ENCODE results near the gene ERO1B.
"Not testable (repeated sequence)": the region's sequence is repeated elsewhere in the genome, so short reads cannot be mapped to it uniquely, and the experiment has no call there.

The ERO1B gene, protein sequence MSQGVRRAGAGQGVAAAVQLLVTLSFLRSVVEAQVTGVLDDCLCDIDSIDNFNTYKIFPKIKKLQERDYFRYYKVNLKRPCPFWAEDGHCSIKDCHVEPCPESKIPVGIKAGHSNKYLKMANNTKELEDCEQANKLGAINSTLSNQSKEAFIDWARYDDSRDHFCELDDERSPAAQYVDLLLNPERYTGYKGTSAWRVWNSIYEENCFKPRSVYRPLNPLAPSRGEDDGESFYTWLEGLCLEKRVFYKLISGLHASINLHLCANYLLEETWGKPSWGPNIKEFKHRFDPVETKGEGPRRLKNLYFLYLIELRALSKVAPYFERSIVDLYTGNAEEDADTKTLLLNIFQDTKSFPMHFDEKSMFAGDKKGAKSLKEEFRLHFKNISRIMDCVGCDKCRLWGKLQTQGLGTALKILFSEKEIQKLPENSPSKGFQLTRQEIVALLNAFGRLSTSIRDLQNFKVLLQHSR
- 44.5 to 55.9 reads per million in 2 donors for total RNA-seq

DNA sequence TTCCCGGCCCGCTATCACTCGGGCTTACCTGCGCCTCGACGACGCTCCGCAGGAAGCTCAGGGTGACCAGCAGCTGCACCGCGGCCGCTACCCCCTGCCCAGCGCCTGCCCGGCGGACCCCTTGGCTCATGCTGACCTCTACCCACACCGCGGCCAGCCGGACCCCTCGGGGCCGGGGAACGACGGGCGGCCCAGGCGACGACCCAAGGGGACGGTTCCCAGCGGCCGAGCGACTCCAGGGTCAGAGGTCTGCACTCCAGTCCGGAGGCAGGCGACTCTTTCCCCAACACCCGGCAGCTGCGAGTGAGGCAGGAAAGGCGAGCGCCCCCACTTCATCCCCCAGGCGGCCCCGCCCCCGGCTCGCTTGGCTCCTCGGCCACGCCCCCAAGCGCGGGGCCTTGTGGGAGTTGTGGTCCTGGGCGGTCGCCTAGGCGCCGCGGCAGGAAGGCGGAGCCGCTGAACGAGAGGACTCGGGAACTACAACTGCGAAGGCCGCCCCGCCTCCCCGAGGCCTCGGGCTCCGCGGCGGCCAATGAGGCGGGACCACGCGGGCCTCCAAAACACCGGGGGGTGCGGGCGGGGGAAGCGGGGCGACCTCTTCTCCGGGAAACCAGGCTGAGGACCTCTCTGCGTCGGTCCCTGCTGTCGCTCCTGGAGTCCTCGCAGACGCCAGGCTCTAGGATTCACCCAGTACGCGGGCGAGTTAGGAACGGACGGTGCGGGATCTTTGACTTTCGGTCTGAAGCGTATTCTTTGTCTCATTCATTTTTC, at the start of gene ERO1B:
Gene ERO1B (minus strand): TSS at position 305 of the 771 bp plus-strand sequence. CDS start 175 bp downstream, at position 130.
- DNase-seq: peak; percentile 97

DNA sequence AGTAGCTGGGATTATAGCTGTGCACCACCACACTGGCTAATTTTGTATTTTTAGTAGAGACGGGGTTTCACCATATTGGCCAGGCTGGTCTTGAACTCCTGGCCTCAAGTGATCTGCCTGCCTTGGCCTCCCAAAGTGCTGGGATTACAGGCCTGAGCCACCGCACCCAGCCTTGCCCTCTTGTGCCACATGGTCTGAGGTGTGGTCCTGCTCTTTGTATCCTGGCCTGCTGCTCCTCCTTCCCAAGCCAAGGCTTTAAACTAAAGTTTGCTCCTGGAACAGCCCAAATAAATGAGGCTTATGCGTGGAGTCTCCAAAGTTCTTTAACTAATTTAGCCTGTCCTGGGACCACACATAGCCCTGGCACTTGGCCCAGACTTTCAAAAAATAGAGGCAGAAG, 49.7 kb upstream of the ERO1B start:
- not testable (repeated sequence) for DNase-seq

DNA sequence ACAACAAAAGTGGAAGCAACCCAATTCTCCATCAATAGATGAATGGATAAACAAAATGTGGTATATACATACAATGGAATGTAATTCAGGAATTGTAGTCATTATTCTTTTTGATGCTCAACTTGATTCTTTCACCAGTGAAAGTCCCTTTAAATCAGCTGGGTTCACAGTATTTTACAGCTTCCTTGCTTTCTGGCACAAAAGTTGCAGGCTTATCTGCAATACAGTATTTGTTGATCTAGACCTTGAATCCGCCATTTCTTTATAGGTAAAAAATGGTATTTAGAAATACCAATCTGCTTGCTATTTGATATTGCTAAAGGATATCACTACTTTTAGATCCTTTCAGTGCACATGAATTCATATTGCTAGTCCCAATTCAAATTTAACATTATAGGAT, 44.7 kb upstream of the ERO1B start:
- DNase-seq: no peak

DNA sequence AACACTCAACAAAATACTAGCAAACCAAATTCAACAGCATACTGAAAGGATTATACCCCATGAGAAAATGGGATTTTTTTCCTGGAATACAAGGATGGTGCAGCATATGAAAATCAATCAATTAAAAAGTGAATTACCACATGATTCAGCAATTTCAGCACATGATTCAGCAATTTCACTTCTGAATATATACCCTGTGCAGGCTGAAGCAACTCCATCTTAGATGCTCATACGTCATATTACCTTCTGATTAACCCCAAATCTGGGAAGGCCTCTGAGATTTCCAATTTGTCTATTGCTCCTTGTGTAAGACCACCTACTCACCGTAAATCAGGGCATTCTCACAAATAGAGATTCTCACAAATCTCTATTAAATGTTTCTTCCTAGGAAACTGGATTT, 43.8 kb upstream of the ERO1B start:
- DNase-seq: no peak

DNA sequence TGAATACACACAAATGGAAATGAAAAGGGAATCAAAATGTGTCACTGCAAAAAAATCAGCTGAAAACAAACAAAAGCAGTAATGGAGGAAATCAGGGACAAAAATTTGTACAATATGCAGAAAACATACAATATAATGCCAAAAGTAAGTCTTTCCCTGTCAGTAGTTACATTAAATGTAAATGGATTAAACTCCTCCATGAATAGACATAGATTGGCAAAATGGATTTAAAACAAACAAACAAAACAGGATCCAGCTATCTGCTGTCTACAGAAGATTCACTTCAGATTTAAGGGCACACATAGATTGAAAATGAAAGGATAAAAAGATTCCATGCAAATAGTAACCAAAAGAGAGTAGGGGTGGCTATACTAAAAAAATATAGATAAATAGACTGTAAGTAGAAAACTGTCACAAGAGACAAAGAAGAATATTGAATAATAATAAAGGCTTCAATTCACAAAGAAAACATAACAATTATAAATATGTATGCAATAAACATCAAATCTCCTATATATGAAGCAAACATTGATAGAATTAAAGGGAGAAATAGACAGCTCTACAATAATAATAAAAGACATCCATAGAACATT, 42.2 kb upstream of the ERO1B start:
- DNase-seq: no peak

DNA sequence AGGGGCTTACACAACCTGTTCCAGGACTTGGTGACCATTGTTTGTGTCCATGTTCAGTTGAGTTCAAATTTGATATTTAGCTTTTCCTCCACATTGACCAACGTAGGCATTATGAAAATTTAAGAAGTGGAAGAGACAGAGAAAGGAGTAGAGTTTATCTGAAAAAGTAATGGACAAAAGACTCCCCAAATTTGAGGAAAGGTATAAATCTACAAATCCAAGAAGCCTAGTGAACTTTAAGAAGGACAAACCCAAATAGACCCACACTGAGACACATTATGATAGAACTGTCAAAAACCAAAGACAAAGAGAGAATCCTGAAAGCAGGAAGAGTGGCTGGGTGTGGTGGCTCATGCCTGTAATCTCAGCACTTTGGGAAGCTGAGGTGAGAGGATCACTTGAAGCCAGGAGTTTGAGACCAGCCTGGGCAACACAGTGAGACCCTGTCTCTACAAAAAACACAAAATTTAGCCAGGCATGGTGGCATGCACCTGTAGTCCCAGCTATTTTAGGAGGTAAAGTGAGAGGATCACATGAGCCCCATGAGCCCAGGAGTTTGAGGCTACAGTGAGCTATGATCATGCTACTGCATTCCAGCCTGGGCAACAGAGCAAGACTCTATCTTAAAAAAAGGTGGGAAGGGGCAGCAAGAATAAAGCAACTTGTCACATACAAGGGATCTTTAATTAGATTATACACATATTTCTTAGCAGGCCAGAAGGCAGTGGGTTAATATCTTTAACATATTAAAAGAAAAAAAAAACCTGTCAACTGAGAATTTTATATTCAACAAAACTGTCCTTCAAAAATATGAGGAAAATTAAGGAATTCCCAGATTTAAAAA, 41.0 kb upstream of the ERO1B start:
- DNase-seq: no peak

DNA sequence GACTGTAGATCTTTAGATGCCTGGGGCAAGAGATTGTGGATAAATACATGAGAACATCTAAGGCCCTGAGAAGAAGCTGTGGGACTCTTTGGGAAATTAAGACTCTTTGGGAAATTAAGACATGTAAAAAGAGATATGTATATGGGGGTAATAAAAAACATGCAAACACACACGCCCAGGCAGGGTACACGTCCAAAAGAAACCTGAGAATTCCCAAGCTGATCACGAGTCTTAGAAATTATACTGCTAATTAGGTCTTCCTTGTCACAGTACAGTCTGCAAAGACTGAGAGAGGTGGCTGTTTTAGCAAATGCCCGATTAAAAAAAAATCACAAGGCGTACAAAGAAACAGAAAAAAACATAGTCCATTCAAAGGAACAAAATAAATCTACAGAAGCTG, 39.3 kb upstream of the ERO1B start:
- no peak for DNase-seq

DNA sequence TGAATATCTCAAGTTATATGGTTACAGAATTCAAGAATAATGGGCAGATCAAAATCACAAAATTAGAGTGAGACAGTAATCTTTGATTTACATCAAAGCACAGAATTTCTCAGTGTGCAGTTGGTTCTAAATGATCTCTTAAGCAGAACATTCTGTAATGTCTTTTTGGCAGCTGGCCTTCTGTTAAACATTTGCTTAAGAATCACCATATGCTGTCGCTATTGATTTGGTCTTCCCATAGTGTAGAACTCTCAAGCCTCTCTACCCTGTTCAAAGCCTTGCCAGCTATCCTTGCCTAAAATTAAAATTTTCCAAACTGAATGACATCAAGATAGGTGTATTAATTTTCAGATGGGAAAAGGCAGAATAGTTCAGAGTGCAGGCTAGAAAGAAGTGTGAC, 38.9 kb upstream of the ERO1B start:
- no peak for DNase-seq

DNA sequence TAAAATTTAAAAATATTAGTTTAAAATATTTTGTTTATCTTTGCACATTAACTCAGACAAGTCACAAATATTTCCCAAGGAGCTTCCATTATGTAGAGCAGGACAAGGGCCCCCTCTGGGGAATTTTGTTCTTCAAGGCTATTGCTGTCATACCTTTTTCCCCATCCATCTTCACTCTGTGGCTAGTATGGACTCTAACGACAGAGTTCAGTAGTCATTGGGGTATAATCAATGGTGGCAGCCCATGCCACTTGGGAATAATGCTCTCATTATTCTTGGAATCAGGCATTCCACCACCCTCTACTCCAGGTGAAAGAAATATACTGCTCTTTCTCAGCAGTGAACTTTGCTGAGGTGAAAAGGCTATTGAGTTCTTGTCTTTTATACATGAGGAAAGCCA, 38.5 kb upstream of the ERO1B start:
- no peak for DNase-seq

DNA sequence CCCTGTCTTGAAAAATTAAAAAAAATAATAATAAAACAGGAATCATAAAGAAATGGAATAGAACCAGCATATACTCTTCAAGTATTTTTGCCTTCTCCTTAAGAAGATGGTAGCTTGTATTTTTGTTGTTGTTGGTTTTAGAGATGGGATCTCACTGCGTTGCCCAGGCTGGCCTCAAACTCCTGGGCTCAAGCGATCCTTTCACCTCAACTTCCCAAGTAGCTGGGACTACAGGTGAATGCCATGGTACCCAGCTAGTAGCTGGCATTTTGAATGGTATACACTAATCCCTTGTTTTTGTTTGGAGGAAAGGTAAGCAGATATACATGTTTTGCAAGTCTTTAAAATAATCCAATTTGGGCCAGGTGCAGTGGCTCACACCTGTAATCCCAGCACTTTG, 34.7 kb upstream of the ERO1B start:
- DNase-seq: no peak

DNA sequence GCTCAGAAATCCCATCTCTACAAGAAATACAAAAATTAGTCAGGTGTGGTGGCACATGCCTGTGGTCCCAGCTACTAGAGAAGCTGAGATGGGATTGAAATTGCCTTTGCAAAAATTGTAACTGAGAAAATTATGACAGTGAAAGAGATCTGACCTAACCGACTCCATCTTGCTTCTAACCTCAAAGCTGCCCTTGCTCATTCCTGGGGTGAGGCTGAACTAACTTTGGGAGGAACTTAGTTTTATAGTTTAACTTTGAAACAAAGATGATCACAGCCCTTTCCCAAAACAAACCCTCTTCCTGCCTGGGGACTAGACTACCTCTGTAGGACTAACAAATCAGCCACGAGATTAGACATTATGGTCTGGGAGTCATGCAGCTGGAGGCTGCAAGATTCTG, 33.8 kb upstream of the ERO1B start:
- no peak for DNase-seq

DNA sequence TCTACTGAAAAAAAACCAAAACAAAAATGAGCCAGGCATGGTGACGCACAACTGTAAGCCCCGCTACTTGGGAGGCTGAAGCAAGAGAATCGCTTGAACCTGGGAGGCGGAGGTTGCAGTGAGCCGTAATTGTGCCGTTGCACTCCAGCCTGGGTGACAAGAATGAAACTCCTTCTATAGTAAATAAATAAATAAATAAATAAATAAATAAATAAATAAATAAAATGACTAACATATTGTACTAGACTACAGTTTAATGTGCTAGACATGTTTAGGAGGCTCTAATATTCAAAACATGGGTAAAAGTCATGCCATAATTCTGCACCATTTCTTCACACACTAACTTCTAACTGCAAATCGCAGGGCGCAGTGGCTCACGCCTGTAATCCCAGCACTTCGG, 33.3 kb upstream of the ERO1B start:
- no peak for DNase-seq

DNA sequence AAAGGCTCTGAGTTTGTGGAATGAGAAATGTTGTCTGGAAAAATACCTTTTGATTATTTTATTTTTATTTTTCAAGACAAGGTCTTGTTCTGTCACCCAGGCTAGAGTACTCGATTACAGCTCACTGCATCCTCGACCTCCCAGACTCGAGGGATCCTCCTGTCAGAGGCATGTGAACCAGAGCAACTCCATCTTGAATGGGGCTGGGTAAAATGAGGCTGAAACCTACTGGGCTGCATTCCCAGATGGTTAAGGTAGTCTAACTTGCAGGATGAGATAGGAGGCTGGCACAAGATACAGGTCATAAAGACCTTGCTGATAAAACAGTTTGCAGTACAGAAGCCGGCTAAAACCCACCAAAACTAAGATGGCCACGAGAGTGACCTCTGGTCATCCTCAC, 32.3 kb upstream of the ERO1B start:
- not testable (repeated sequence) for DNase-seq

DNA sequence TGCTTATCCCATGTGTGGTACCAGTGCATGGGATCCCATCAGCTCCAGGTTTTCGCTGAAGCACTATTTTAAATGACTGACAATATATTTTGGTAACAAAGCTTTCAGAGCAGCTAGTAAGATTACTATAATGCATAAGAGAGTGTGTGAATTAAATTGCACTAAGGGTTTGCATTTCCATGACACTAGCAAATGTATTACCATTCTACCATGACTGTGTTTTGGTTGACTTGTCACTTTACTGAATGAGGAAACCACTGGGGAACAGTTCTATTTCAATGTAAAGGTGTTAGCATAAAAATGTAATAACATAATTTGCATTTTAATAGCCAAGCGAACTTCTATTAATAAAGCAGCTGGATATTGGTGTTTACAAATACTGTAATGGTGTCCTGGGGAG, 31.7 kb upstream of the ERO1B start:
- DNase-seq: no peak

DNA sequence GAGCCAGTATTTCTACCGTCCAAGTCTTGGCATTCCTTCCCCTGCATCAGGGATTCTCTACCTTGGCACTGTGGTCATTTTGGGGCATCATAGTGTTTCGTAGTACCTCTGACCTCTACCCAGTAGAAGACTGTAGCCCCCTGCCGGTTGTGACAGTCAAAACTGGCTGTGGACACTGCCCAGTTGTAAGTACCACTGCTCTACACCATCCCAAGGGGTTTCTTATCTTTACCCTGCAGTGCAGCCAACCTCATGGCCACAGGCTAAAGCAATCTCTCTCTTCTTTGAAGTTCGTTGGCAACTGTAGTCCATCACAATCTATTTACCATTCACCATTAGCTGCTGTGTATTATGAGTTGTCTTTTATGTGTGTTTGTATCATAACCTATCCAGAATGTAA, 29.3 kb upstream of the ERO1B start:
- DNase-seq: no peak

DNA sequence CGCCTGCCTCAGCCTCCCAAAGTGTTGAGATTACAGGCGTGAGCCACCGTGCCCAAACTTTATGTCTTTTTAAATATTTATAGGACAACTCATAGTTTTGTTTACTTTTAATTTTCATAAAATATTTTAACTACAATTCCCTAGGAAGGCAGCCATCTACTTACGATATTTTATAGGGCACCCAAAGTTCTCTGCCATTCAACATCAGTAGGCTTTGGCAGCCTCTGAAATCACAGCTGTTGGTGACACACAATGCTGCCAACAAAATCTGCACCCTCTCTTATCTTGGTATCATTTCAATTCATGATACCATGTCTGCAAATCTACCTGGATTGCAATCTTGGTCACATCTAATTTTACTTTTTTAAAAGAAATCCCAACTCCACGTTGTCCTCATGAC, 27.1 kb upstream of the ERO1B start:
- DNase-seq: no peak

DNA sequence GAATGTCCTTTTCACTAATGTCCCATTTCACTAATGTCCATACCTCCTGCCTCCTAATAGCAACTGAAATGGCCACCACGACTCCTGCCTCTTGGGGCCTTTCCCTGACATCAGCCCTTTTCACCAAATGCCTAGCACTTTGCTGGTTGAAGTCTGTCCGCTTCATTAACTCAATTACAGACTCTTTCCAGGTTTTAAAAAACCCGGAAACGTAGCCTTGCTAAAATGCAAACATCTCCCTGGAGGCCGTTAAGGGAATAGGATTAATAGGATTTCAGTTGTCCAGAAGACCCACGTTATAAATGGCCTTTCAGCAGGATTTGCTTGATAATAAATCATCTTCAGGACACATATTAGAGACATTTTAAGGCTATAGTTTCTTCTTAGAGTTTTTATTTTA, 25.7 kb upstream of the ERO1B start:
- DNase-seq: no peak

DNA sequence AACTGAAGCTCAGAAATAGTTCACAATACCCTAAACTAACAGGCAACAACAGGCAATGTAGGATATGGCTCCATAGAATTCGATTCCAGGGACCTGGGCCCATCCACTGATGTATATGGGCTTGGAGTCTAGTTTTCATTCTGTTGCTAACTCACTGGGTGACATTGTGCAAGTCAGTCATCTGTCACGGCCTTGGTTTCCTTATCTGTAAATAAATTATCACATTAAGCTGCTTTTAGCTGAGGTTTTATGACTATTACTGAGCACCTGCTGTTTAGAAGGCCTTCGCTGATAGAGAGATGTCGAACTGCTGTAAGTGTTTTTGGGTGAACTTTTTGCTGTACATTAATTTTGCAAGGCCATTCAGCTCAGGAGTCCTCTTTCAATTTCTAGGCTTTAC, 22.9 kb upstream of the ERO1B start:
- DNase-seq: no peak

DNA sequence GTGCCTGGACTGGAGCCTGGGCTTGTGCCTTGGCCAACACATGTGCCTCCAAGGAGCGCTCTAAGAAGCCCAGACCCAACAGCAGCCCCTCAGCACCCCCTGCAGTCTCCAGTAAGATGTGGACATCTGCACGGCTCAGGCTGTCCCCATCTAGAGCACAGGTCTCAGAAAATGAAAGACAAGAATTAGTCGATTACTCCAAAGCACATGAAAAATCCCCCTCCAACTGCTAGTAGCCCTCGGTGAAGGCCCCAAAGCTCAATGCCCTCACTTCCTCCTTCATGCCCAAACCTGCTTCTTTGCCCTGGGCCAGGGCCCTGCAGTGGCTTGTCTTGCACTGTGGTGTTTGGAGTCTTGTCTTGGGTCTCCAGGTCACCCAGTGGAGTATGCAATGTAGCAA, 21.9 kb upstream of the ERO1B start:
- DNase-seq: no peak

DNA sequence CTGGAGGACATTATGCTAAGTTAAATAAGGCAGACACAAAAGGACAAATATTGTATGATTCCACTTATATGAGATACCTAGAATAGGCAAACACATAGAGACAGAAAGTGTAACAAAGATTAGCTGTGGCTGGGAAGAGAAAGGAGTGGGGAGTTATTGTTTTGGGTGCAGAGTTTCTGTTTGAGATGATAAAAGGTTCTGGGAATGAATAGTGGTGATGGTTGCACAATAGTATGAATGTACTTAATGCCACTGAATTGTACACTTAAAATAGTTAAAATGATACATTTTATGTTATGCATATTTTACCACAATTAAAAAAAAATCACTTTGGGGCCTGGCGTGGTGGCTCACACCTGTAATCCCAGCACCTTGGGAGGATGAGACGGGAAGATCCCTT, 21.2 kb upstream of the ERO1B start:
- no peak for DNase-seq

DNA sequence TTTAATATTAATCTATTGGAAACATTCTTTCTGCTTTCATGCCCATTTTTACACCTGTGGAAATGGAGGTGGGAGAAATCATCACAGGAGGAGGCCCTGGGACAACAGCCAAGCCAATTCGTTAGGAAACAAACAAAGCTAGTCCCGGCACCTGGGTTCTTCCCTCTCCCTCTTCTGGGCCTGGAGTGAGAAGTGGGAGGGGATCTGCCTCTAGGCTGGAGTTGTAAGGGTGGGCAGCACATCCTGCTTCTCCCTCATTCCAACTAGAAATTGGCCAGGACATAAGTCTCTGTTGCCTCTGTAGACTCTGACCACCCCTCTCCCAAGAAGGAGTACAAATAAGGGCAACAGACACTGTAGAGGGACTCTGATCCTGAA, 20.2 kb upstream of the ERO1B start:
- DNase-seq: no peak

DNA sequence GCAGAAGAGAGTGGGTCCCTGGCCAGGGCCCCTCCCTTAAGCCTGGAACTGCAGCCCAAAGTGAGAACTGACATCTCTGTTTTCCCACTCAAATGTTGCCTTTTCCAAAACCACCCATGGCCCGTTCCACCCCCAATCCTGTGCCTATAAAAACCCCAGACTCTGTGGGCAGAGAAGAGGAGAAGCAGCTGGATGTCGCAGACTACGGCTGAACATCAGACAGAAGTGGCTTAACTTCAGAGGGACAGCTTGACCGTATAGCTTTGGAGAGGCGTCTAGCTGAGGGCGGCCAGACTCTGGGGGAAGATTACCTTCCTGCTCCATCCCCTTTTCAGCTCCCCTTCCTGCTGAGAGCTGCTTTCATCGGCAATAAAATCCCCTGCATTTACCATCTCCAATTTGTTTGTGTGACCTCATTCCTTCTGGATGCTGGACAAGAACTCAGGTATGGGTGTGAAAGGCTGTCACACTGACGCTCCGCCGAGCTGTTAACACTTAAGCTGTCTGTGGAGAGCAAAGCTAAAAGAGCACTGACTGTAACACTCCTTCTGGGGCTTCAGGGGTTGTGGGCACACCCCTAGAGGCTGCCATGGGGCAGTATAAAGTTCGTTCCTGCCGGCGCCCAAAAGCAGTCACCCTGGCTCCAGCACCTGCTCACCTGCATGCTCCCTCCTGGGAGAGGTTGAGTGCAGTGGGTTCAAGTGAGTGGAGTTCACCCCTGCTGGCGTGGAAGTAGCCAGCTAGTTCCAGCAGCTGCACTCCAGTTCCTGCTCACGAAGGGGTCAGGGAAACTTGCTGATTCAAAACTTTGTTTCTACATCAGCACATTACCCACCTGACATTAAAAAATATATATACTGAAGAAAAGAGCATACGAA, 19.6 kb upstream of the ERO1B start:
- DNase-seq: no peak
